Smooth muscle cell (in vitro differentiated cells): Measurements from ENCODE around the gene PURA. TPM values are rescaled to one million over a fixed set of nuclear protein-coding genes. Genes with fewer than 3 reads are reported as not detected.

Experiments
- DNase-seq: peaks from one replicate; lab custom pipeline; 2025; ENCODE audit not compliant: unreplicated experiment; lab: John Stamatoyannopoulos, UW
- H2AFZ ChIP-seq: fragments of 200-600 bp; sonication (generic); 2 replicates; pipeline ENCODE4 v1.6.0; 2016; ENCODE audit warnings: antibody characterized with exemption, low read depth, mild to moderate bottlenecking
- H3F3A ChIP-seq: fragments of 200-600 bp; sonication (generic); 2 replicates; pipeline ENCODE4 v1.6.0; 2017; ENCODE audit warnings: antibody characterized with exemption, low read depth
- H3K27ac ChIP-seq: fragments of 200-600 bp; sonication (generic); 2 replicates; pipeline ENCODE4 v1.5.1; 2016; ENCODE audit warnings: low read depth, mild to moderate bottlenecking
- H3K27me3 ChIP-seq: fragments of 200-600 bp; sonication (generic); 2 replicates; pipeline ENCODE4 v1.6.1; 2016; ENCODE audit warnings: low read depth, mild to moderate bottlenecking
- H3K36me3 ChIP-seq: fragments of 200-600 bp; sonication (generic); 2 replicates; pipeline ENCODE4 v1.5.1; 2016; ENCODE audit warnings: low read depth
- H3K4me1 ChIP-seq: fragments of 200-600 bp; sonication (generic); 2 replicates; pipeline ENCODE4 v1.5.1; 2016; ENCODE audit warnings: low read depth
- H3K4me2 ChIP-seq: fragments of 200-600 bp; sonication (generic); 2 replicates; pipeline ENCODE4 v1.6.0; 2016; ENCODE audit warnings: mild to moderate bottlenecking
- H3K4me3 ChIP-seq: fragments of 200-600 bp; sonication (generic); 2 replicates; pipeline ENCODE4 v1.5.1; 2016; ENCODE audit warnings: mild to moderate bottlenecking
- H3K79me2 ChIP-seq: fragments of 200-600 bp; sonication (generic); 2 replicates; pipeline ENCODE4 v1.6.0; 2016; ENCODE audit warnings: low read depth, mild to moderate bottlenecking
- H3K9ac ChIP-seq: fragments of 200-600 bp; sonication (generic); 2 replicates; pipeline ENCODE4 v1.6.0; 2016; ENCODE audit warnings: low read depth
- H3K9me3 ChIP-seq: fragments of 200-600 bp; sonication (generic); replicated peaks from 2 replicates; pipeline ENCODE4 v1.5.1; 2016; ENCODE audit warnings: low read depth
- H4K20me1 ChIP-seq: fragments of 200-600 bp; sonication (generic); 2 replicates; pipeline ENCODE4 v1.6.0; 2016; ENCODE audit warnings: low read depth
- WGBS: methylation state at CpG from one replicate; pipeline ENCODE4 v1.1.7; 2016; ENCODE audit warnings: low lambda C conversion rate; 5-methylcytosine and 5-hydroxymethylcytosine counted together
- polyA plus RNA-seq: library from polyadenylated mRNA; unstranded; fragments of >200 nt; fragmentation: Nextera tagmentation; extraction: Ambion mirVana; gene quantifications from 2 replicates; pipeline ENCODE4 v1.2.1, GENCODE V29; 2016
- total RNA-seq: library from RNA; depleted of rRNA; stranded (reverse); fragments of >200 nt; gene quantifications from 2 replicates; pipeline ENCODE4 v1.2.3, GENCODE V29; 2014
- TF ChIP-seq, protein P1 (sequence below): fragments of 200-600 bp; sonication (generic); IDR thresholded peaks from 2 replicates; pipeline ENCODE4 v1.5.1; 2017; ENCODE audit warnings: borderline replicate concordance, mild to moderate bottlenecking, antibody characterized with exemption; ENCODE audit not compliant: insufficient read depth, poor library complexity, severe bottlenecking

PURA gene
- total and polyA plus RNA-seq, 2 experiments from 2014 or later: 5.2 to 9.4 TPM

- H4K20me1 ChIP-seq: peaks cover 30% of the 10 kb centered on the region
- no peaks in the 10 kb centered on the region for H3K36me3 ChIP-seq
- DNase-seq: no peak
- H3K27me3 ChIP-seq: peaks cover 76% of the 10 kb centered on the region
- TF ChIP-seq, protein P1, sequence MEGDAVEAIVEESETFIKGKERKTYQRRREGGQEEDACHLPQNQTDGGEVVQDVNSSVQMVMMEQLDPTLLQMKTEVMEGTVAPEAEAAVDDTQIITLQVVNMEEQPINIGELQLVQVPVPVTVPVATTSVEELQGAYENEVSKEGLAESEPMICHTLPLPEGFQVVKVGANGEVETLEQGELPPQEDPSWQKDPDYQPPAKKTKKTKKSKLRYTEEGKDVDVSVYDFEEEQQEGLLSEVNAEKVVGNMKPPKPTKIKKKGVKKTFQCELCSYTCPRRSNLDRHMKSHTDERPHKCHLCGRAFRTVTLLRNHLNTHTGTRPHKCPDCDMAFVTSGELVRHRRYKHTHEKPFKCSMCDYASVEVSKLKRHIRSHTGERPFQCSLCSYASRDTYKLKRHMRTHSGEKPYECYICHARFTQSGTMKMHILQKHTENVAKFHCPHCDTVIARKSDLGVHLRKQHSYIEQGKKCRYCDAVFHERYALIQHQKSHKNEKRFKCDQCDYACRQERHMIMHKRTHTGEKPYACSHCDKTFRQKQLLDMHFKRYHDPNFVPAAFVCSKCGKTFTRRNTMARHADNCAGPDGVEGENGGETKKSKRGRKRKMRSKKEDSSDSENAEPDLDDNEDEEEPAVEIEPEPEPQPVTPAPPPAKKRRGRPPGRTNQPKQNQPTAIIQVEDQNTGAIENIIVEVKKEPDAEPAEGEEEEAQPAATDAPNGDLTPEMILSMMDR: no peak
- no peaks in the 10 kb centered on the region for H3K9me3 ChIP-seq
- 58% methylated on average over 5 of the region's 5 CpGs for WGBS
- H3K27ac ChIP-seq: no peak overlapping the region
- H3K4me2 ChIP-seq: no peak overlapping the region
- peaks cover 18% of the 10 kb centered on the region for H3K4me1 ChIP-seq
- no peak overlapping the region for H2AFZ ChIP-seq
- peaks cover 13% of the 10 kb centered on the region for H3F3A ChIP-seq
- peaks cover 13% of the 10 kb centered on the region for H3K79me2 ChIP-seq
- H3K4me3 ChIP-seq: no peak overlapping the region
- H3K9ac ChIP-seq: no peak overlapping the region
Measured at GRCh38 chr5:140106101-140106500, 7.8 kb upstream of the PURA start.

GRCh38 chr5:140106805-140107311, 7.1 kb upstream of the PURA start:
- H3K27ac ChIP-seq: peak overlapping the region; percentile 88
- TF ChIP-seq, protein P1: no peak
- H3K36me3 ChIP-seq: no peaks in the 10 kb centered on the region
- H3K27me3 ChIP-seq: peaks cover 76% of the 10 kb centered on the region
- no peaks in the 10 kb centered on the region for H3K9me3 ChIP-seq
- H3K4me1 ChIP-seq: peaks cover 18% of the 10 kb centered on the region
- DNase-seq: no peak
- H3F3A ChIP-seq: peaks cover 13% of the 10 kb centered on the region
- 33% methylated on average over 16 of the region's 16 CpGs for WGBS
- peak overlapping the region; percentile 73 for H3K4me3 ChIP-seq
- H3K79me2 ChIP-seq: peaks cover 13% of the 10 kb centered on the region
- H3K4me2 ChIP-seq: peak overlapping the region; percentile 96
- peak overlapping the region; percentile 95 for H2AFZ ChIP-seq
- H3K9ac ChIP-seq: peak overlapping the region; percentile 86
- peaks cover 38% of the 10 kb centered on the region for H4K20me1 ChIP-seq

DNA sequence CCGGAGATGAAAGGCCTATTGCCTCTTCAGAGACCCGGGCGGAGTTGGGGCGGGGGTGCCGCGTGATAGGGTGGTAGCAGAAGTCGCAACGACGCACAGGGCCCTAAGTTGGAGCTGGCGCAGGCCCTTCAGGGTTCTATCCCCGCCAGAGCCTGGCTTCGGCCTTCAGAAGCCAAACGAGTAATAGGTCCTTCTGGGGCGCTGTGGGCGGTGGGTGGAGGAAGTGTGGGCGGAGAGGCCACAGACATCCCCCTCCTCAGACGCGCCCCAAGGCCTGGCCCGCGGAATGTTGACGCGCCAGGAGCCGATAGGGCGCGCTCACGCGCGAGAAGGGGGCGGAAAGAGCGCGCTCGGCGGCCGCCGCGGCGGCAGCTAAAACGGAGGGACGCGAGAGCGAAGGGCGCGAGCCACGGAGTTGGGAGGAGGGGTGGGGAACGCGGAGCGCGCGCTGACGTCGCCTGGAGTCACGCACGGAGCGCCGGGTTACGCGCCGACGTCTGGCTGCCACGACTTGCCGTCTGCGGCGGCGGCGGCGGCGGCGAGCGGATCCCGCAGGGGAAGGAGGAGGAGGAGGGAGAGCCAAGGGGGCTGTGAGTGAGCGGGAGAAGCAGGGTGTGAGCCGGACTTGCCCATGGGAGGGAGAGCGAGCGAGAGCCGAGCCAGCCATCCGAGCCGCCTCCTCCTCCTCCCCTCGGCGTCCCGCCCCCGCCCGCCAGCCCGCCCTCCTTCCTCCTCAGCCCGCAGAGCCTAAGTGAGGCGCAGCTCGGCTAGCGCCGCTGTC, 6.4 kb upstream of the PURA start:
- H3K4me2 ChIP-seq: peak overlapping the region; percentile 96
- peak overlapping the region; percentile 86 for H3K9ac ChIP-seq
- peak overlapping the region; percentile 95 for H2AFZ ChIP-seq
- H3K79me2 ChIP-seq: peaks cover 13% of the 10 kb centered on the region
- H3F3A ChIP-seq: peaks cover 19% of the 10 kb centered on the region
- peaks cover 20% of the 10 kb centered on the region for H3K4me1 ChIP-seq
- peak overlapping the region; percentile 88 for H3K27ac ChIP-seq
- H4K20me1 ChIP-seq: peaks cover 44% of the 10 kb centered on the region
- DNase-seq: peak; percentile 60
- TF ChIP-seq, protein P1: no peak
- H3K36me3 ChIP-seq: no peaks in the 10 kb centered on the region
- no peaks in the 10 kb centered on the region for H3K9me3 ChIP-seq
- H3K4me3 ChIP-seq: peak overlapping the region; percentile 73
- WGBS: under 1% methylated on average over 52 of the region's 88 CpGs
- peaks cover 77% of the 10 kb centered on the region for H3K27me3 ChIP-seq
